Urinary bladder (tissue), 4 donors: ENCODE data around the gene SSUH2. TPM values are rescaled to one million over a fixed set of nuclear protein-coding genes. Genes with fewer than 3 reads are reported as not detected.
"Not testable (repeated sequence)": the region's sequence is repeated elsewhere in the genome, so short reads cannot be mapped to it uniquely, and the experiment has no call there.

Experiments used
- DNase-seq: peaks from one replicate; pipeline ENCODE4 v3.0.0-alpha.2; 2015; ENCODE audit errors: extremely low spot score
- H3K27ac ChIP-seq: one replicate; pipeline ENCODE4 v1.5.1; 2013; ENCODE audit warnings: low read depth, mild to moderate bottlenecking, moderate library complexity
- H3K36me3 ChIP-seq: one replicate; pipeline ENCODE4 v1.6.1; 2013; ENCODE audit warnings: mild to moderate bottlenecking, moderate library complexity; ENCODE audit not compliant: insufficient read depth
- H3K4me1 ChIP-seq: one replicate; pipeline ENCODE4 v1.6.1; 2013; ENCODE audit warnings: mild to moderate bottlenecking, moderate library complexity; ENCODE audit not compliant: insufficient read depth
- H3K4me3 ChIP-seq: one replicate; pipeline ENCODE4 v1.5.1; 2013; ENCODE audit warnings: low read depth, low read length
- WGBS: extraction: QIAGEN DNeasy Blood & Tissue Kit; methylation state at CpG from one replicate; pipeline ENCODE4 v1.1.7; 2013; 5-methylcytosine and 5-hydroxymethylcytosine counted together
- polyA plus RNA-seq: library from polyadenylated mRNA; stranded (reverse); fragments of 200-250 nt; gene quantifications from one replicate; pipeline ENCODE4 v1.2.3, GENCODE V29; 2013
- total RNA-seq: library from RNA; depleted of rRNA; stranded (reverse); fragments of >200 nt; gene quantifications from one replicate; pipeline ENCODE4 v1.2.3, GENCODE V29; 2014
- donor health status: healthy with polysubstance abuse.
- donor health status: healthy.

SSUH2 gene
- total and polyA plus RNA-seq, 2 donors: 0.49 to 0.90 TPM

DNA sequence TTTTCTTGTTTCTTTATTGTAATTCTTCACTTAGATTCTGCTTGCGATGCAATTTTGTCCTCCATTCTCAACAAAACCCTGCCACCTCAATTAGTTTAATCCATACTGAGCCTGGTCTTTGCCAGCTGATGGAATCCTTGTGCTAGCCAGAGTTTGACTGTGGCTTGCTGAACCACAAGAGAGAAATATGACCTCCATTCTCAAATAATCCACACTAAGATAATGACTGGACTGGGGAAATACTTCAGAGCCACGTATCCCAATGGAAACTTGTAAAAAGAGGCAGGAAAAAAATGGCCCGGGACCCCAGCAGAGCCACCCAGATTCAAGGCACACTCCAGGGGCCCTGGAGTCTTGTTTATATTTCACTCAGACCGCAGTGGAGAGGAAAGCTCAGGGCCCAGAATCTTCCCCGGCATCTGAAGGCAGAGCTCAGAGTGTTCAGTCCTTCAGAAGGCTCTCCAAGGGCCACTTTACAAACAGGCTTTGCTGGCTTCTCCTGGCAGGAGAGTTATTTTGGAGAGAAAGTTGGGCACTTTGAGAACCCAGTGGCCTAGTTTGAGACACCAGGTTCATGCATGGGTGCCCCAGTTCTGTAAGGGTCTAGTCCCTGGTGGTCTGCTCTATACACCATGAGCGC, 62.7 kb downstream of the SSUH2 start:
- Histone ChIP-seq H3K36me3 (no peaks in the 10 kb centered on the region), H3K27ac (no peak overlapping the region)
- WGBS: 78% methylated on average over 6 of the region's 6 CpGs

GRCh38 chr3:8581373-8581772, 63.2 kb downstream of the SSUH2 start:
- Histone ChIP-seq H3K4me3 (no peak overlapping the region), H3K36me3 (no peaks in the 10 kb centered on the region), H3K4me1 (peaks cover 1% of the 10 kb centered on the region), H3K27ac (no peak overlapping the region)
- WGBS: 89% methylated on average over 3 of the region's 3 CpGs
- no peak for DNase-seq

More for the DNA sequence above, 62.7 kb downstream of the SSUH2 start:
- no peak for DNase-seq
- peaks cover 1% of the 10 kb centered on the region for H3K4me1 ChIP-seq
- no peak overlapping the region for H3K4me3 ChIP-seq

DNA sequence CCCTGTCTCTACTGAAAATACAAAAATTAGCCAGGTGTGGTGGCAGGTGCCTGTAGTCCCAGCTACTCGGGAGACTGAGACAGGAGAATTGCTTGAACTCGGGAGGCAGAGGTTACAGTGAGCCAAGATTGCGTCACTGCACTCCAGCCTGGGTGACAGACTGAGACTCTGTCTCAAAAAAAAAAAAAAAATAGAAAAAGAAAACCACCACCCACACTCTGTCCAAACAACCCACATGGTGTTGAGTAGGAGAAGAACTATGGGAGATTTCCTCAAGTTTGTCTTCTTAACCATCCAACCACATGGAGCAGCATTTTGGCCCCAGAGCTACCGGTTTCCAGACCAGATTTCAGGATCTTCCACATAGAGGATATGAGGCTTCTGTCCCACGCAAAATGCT, 64.2 kb downstream of the SSUH2 start:
- H3K27ac ChIP-seq: not testable (repeated sequence)

DNA sequence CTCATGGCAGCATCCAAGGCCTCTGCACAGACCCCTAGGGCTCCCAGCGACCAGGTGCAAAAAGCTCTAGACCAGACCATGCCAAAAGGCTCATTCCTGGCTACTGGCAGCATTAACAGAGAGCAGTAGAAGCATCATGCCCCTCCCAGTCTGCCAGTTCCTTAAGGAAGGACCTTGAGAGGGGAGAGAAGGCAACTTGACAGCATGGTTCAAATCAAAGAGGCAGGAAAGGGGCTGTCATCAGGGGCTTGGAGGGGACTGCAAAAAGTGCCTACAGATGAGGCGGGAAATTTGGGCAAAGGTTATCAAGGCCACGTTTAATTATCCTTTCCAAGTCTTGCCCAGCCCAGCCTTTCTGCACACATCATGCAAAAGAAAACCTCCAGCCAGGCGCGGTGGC, 64.7 kb downstream of the SSUH2 start:
- no peak for DNase-seq
- H3K4me3 ChIP-seq: no peak overlapping the region
- no peak overlapping the region for H3K27ac ChIP-seq
- WGBS: 86% methylated on average over 5 of the region's 5 CpGs
- H3K36me3 ChIP-seq: no peaks in the 10 kb centered on the region
- H3K4me1 ChIP-seq: peaks cover 1% of the 10 kb centered on the region

More for the DNA sequence above, 64.2 kb downstream of the SSUH2 start:
- not testable (repeated sequence) for H3K4me1 ChIP-seq, DNase-seq, H3K4me3 ChIP-seq, H3K36me3 ChIP-seq
- 92% methylated on average over 5 of the region's 5 CpGs for WGBS

DNA sequence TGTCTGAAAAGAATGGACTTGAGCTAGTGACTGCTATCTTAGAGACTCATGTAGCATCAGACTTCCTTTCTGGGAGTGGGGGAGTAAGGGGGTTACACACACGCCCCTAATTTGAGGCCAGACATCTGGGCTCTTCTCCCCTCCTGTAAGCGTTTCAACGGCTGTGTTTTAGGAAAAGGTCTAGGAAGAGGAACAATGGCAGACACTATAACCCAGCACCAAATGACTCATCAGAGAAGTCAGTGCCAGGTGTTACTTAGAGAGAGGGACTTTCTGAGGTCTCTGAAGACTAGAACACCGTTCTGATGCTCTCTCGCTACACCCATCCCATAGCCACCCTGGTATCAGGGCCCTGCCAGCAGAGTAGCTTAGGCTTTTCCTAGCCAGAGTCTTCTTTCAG, 65.5 kb downstream of the SSUH2 start:
- H3K4me3 ChIP-seq: no peak overlapping the region
- peaks cover 1% of the 10 kb centered on the region for H3K4me1 ChIP-seq
- 50% methylated on average over 5 of the region's 5 CpGs for WGBS
- no peak for DNase-seq
- H3K36me3 ChIP-seq: no peaks in the 10 kb centered on the region
- no peak overlapping the region for H3K27ac ChIP-seq

DNA sequence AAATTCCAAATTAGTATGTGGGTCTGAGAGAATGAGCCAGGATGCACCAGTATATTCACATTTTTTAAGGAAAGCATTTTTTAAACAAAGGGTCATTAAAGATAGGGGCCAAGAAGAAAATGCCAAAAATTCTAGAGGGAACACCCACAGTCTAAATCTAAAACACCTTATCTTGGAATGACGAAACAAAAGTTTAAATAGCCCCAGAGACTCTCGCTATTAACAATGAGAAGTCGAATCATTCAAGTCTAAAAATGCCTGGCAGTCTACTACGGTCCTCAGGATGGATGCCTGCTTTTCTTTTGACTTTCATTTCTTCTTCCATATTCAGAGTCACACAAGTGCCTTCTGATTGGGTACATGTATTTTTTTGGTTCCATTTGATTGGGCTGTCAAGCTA, 66.3 kb downstream of the SSUH2 start:
- Histone ChIP-seq H3K4me1 (peaks cover 1% of the 10 kb centered on the region), H3K4me3 (no peak overlapping the region), H3K36me3 (no peaks in the 10 kb centered on the region), H3K27ac (no peak overlapping the region)
- WGBS: 78% methylated on average over 4 of the region's 4 CpGs
- no peak for DNase-seq

- WGBS: 36% methylated on average over 5 of the region's 5 CpGs
- Histone ChIP-seq H3K36me3 (no peaks in the 10 kb centered on the region), H3K4me3 (no peak overlapping the region), H3K27ac (no peak overlapping the region), H3K4me1 (peaks cover 1% of the 10 kb centered on the region)
- no peak for DNase-seq
These were observed 67.6 kb downstream of the SSUH2 start for GRCh38 chr3:8576841-8577571.

DNA sequence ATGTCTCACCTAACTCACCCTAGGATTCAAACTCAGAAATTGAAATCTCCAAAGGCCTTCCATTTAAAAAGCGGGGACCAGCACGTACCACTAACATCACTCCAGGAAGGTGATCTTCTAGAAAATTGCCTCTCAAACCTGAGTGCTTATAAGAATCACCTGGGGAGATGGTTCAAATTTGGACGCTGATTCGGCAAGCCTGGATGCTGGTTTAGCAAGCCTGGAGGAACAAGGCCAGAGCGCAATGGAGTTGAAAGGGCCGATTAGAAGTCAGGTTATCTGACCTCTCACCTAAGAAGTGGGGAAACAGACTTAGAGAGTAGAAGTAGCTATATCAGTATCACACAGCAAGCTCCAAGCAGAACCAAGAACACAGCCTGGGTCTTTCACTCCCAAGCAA, 68.2 kb downstream of the SSUH2 start:
- Histone ChIP-seq H3K4me3 (no peak overlapping the region), H3K36me3 (no peaks in the 10 kb centered on the region), H3K4me1 (no peaks in the 10 kb centered on the region), H3K27ac (no peak overlapping the region)
- 77% methylated on average over 6 of the region's 6 CpGs for WGBS
- no peak for DNase-seq

DNA sequence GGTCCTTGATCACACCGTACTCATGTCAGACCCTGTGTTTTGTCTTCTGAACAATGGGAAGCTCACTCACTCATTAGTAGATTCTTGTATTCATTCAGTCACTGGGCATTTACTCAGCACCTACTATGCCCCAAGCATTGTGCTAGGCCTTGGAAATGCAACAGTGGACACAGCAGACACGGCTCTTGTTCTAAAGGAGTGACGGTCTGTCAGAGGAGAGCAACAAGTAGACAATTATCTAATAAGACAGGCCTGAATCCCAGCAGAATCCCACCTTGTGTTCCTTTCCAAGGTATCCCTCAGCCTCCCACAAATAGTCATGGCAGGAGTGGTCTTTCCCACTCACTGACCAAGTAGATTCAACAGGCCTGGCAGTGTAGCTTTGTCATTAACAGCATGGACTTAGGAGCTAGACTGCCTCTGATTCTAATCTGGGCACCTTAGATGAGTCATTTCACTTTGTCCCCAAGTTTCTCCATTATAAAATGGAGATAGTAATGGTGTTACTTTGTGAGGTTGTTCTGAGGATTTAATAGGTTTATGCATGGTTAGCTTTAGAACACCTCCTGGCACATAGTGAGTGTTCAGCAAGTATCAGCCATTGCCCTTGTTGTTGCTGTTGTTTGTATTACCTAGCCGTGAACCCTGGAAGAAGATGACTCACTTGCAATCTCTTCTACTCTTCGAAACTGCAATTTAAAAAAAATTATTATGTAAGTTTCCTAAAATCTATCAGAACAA, 69.1 kb downstream of the SSUH2 start:
- no peaks in the 10 kb centered on the region for H3K36me3 ChIP-seq
- H3K4me3 ChIP-seq: no peak overlapping the region
- whole genome bisulfite sequencing: 69% methylated on average over 5 of the region's 5 CpGs
- no peak for DNase-seq
- H3K4me1 ChIP-seq: no peaks in the 10 kb centered on the region
- no peak overlapping the region for H3K27ac ChIP-seq

DNA sequence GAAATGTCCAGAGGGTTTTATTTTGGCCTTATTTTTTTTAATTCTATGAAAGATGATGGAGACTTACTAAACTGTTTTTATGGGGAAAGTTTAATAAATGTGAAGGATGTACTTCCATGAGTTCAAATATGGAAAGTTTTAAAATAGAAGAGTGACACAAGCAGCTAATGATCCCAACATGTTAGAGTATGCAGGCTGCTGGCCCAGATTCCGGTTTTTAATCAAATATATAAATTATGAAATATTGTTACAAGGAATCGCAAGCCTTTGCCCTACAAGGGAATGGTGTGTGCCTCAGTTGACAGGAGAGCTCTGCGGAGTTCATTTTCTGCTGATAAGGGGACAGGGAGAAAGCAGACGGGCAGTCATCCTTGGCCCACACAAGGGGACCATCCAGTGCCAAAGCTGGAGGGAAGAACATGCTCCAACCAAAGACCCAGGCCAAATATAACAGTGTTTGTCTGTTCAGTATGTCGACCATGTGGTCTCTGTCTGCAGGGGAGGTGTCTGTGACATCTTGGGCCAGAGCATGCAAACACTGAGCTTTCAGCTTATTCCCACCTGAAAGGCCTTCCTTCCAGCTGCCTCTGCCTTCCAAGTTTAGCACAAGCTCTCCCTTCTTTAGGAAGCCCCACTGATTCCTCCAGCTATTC, 69.8 kb downstream of the SSUH2 start:
- H3K27ac ChIP-seq: no peak overlapping the region
- H3K4me3 ChIP-seq: no peak overlapping the region
- WGBS: 40% methylated on average over 5 of the region's 5 CpGs
- no peak for DNase-seq
- no peaks in the 10 kb centered on the region for H3K4me1 ChIP-seq
- no peaks in the 10 kb centered on the region for H3K36me3 ChIP-seq

GRCh38 chr3:8574040-8574669, 70.4 kb downstream of the SSUH2 start:
- no peaks in the 10 kb centered on the region for H3K36me3 ChIP-seq
- H3K4me1 ChIP-seq: no peaks in the 10 kb centered on the region
- H3K4me3 ChIP-seq: no peak overlapping the region
- DNase-seq: no peak
- no peak overlapping the region for H3K27ac ChIP-seq
- 50% methylated on average over 2 of the region's 2 CpGs for WGBS

GRCh38 chr3:8573342-8573926, 71.2 kb downstream of the SSUH2 start:
- H3K27ac ChIP-seq: no peak overlapping the region
- H3K4me1 ChIP-seq: no peaks in the 10 kb centered on the region
- no peak for DNase-seq
- H3K36me3 ChIP-seq: no peaks in the 10 kb centered on the region
- 58% methylated on average over 4 of the region's 4 CpGs for WGBS
- H3K4me3 ChIP-seq: no peak overlapping the region

DNA sequence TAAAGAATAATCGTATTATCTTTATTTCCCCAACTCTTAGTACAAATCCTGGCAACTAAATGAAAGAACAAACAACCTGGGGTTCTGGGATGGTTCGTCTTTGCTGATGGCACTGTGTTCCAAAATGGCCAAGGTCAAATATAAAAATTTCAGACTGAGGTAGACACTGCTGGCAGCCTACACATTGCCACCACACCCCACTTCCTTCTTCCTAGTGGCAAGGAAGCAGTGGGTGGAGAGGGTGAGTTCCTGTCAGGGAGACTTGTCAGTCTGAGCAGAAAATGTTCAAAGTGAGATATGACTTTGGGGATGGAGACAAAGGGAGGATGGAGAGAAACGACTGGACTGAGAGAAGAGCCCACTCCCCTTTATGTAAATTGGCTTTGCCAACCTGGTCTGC, 73.3 kb downstream of the SSUH2 start:
- WGBS: 30% methylated on average over 3 of the region's 3 CpGs
- no peak overlapping the region for H3K4me3 ChIP-seq
- no peak overlapping the region for H3K27ac ChIP-seq
- H3K4me1 ChIP-seq: no peaks in the 10 kb centered on the region
- DNase-seq: no peak
- no peaks in the 10 kb centered on the region for H3K36me3 ChIP-seq
